H1 (cell line): ENCODE measurements around the gene CCDC7. TPM values are rescaled to one million over a fixed set of nuclear protein-coding genes. Genes with fewer than 3 reads are reported as not detected.

ENCODE experiments used
- CTCF ChIA-PET: fragments of 300-600 bp; sonication (Branson Sonifier 250); formaldehyde crosslinking; loops from one replicate; lab custom pipeline; 2021; ENCODE audit not compliant: partially characterized antibody; lab: Charles Lee
- POLR2A ChIA-PET: fragments of 300-600 bp; sonication (Branson Sonifier 250); formaldehyde crosslinking; loops from one replicate; lab custom pipeline; 2021; ENCODE audit warnings: inconsistent platforms; ENCODE audit not compliant: partially characterized antibody; lab: Charles Lee
- DNase-seq, 2 experiments: peaks; one replicate each; pipeline versions ENCODE4 v3.0.0 to v3.0.0-alpha.2; 2010 to 2022; ENCODE audit warnings: low spot score in 2 of 2, low read depth in 1 of 2, mixed read lengths in 1 of 2
- FAIRE-seq: peaks from 2 replicates; lab custom pipeline; 2011; peaks lifted over from hg19 to GRCh38; lab: Jason Lieb, UNC
- H2AFZ ChIP-seq: 2 replicates; pipeline ENCODE4 v1.8.1; 2012; ENCODE audit warnings: low read length, inconsistent platforms
- H2AK5ac ChIP-seq: 2 replicates; pipeline ENCODE4 v1.6.1; 2013; ENCODE audit warnings: low read depth, low read length
- H2BK120ac ChIP-seq: replicated peaks from 2 replicates; pipeline ENCODE3; 2013; ENCODE audit warnings: low read depth, low read length, inconsistent platforms
- H2BK12ac ChIP-seq: 2 replicates; pipeline ENCODE4 v1.6.1; 2013; ENCODE audit warnings: low read depth, low read length
- H2BK15ac ChIP-seq: 2 replicates; pipeline ENCODE4 v1.6.1; 2013; ENCODE audit warnings: low read length
- H2BK20ac ChIP-seq: 2 replicates; pipeline ENCODE4 v1.6.1; 2013; ENCODE audit warnings: low read length
- H2BK5ac ChIP-seq: 2 replicates; pipeline ENCODE4 v1.6.1; 2013; ENCODE audit warnings: low read depth, low read length
- H3K14ac ChIP-seq: 2 replicates; pipeline ENCODE4 v1.6.1; 2013; ENCODE audit warnings: inconsistent platforms; ENCODE audit not compliant: insufficient read length
- H3K18ac ChIP-seq: 2 replicates; pipeline ENCODE4 v1.6.1; 2013; ENCODE audit warnings: low read length; ENCODE audit errors: extremely low read depth
- H3K23ac ChIP-seq: 2 replicates; pipeline ENCODE4 v1.6.1; 2013; ENCODE audit warnings: inconsistent platforms; ENCODE audit not compliant: insufficient read length
- H3K23me2 ChIP-seq: 2 replicates; pipeline ENCODE4 v1.6.1; 2013; ENCODE audit warnings: low read depth, low read length
- H3K27ac ChIP-seq: 2 replicates; pipeline ENCODE4 v1.6.1; 2011; ENCODE audit warnings: low read depth, low read length, inconsistent platforms
- H3K27me3 ChIP-seq, 4 experiments: replicated peaks in 1 of 4; 1 replicate in 1 of 4; 2 replicates in 3 of 4; pipeline versions ENCODE4 v1.6.1 to v1.8.1; 2011 to 2013; ENCODE audit warnings: low read length in 3 of 4, mild to moderate bottlenecking in 3 of 4, inconsistent platforms in 2 of 4, mixed read lengths in 2 of 4, moderate library complexity in 1 of 4; ENCODE audit not compliant: control insufficient read depth in 3 of 4, insufficient read depth in 3 of 4; ENCODE audit errors: extremely low read depth in 1 of 4
- H3K36me3 ChIP-seq, 4 experiments: 2 replicates each; pipeline versions ENCODE4 v1.6.1 to v1.8.1; 2011 to 2013; ENCODE audit warnings: mild to moderate bottlenecking in 4 of 4, low read length in 3 of 4, moderate library complexity in 2 of 4, control low read depth in 1 of 4, inconsistent platforms in 1 of 4; ENCODE audit not compliant: insufficient read depth in 4 of 4, control insufficient read depth in 2 of 4
- H3K4ac ChIP-seq: replicated peaks from 2 replicates; pipeline ENCODE3; 2013; ENCODE audit warnings: low read length, low read depth, mixed read lengths, inconsistent platforms; ENCODE audit not compliant: insufficient read length
- H3K4me1 ChIP-seq, 4 experiments: replicated peaks in 1 of 4; 1 replicate in 1 of 4; 2 replicates in 3 of 4; pipeline versions ENCODE4 v1.6.1 to v1.8.1; 2011 to 2013; ENCODE audit warnings: low read length in 3 of 4, inconsistent platforms in 2 of 4, mixed read lengths in 1 of 4; ENCODE audit not compliant: insufficient read depth in 4 of 4, control insufficient read depth in 3 of 4
- H3K4me2 ChIP-seq, 2 experiments: 2 replicates each; pipeline versions ENCODE4 v1.6.1 to v1.8.1; 2011 to 2013; ENCODE audit warnings: low read depth in 2 of 2, low read length in 2 of 2, control low read depth in 1 of 2, inconsistent platforms in 1 of 2, mild to moderate bottlenecking in 1 of 2; ENCODE audit not compliant: insufficient read depth in 1 of 2
- H3K4me3 ChIP-seq, 4 experiments: fragments of 200-600, 300-600 bp in 1 of 4; sonication (generic), shearing (Covaris generic), sonication (Bioruptor Twin) in 1 of 4; 2 replicates each; pipeline versions ENCODE4 v1.5.1 to v1.8.1; 2011 to 2016; ENCODE audit warnings: low read length in 4 of 4, low read depth in 3 of 4, control low read depth in 2 of 4, inconsistent platforms in 2 of 4, mild to moderate bottlenecking in 2 of 4, mixed read lengths in 1 of 4, moderate library complexity in 1 of 4; ENCODE audit not compliant: insufficient read depth in 2 of 4; ENCODE audit errors: extremely low read depth in 1 of 4
- H3K56ac ChIP-seq: replicated peaks from 2 replicates; pipeline ENCODE3; 2013; ENCODE audit warnings: low read depth, mild to moderate bottlenecking, mixed read lengths, low read length, inconsistent platforms; ENCODE audit not compliant: insufficient read length
- H3K79me1 ChIP-seq: 2 replicates; pipeline ENCODE4 v1.6.1; 2013; ENCODE audit warnings: low read depth, low read length, control low read depth
- H3K79me2 ChIP-seq, 2 experiments: 2 replicates each; pipeline versions ENCODE4 v1.6.1 to v1.8.1; 2012 to 2013; ENCODE audit warnings: low read length in 2 of 2, mild to moderate bottlenecking in 2 of 2, inconsistent platforms in 1 of 2; ENCODE audit not compliant: insufficient read depth in 2 of 2, control insufficient read depth in 1 of 2
- H3K9ac ChIP-seq, 4 experiments: replicated peaks in 1 of 4; 1 replicate in 1 of 4; 2 replicates in 3 of 4; pipeline versions ENCODE4 v1.6.1 to v1.8.1; 2011 to 2013; ENCODE audit warnings: low read depth in 3 of 4, low read length in 3 of 4, control low read depth in 2 of 4, mild to moderate bottlenecking in 2 of 4, moderate library complexity in 2 of 4, inconsistent platforms in 1 of 4; ENCODE audit errors: extremely low read depth in 1 of 4
- H3K9me3 ChIP-seq, 2 experiments: 2 replicates each; pipeline versions ENCODE4 v1.6.1 to v1.8.1; 2012 to 2013; ENCODE audit warnings: mild to moderate bottlenecking in 2 of 2, moderate library complexity in 2 of 2, control low read depth in 1 of 2, inconsistent platforms in 1 of 2, low read depth in 1 of 2, low read length in 1 of 2, mixed read lengths in 1 of 2; ENCODE audit not compliant: insufficient read depth in 2 of 2
- H4K20me1 ChIP-seq, 2 experiments: replicated peaks in 1 of 2; 2 replicates each; pipeline versions ENCODE3 to v1.8.1; 2011 to 2013; ENCODE audit warnings: inconsistent platforms in 2 of 2, low read length in 2 of 2, mild to moderate bottlenecking in 1 of 2; ENCODE audit not compliant: insufficient read depth in 2 of 2, control insufficient read depth in 1 of 2
- H4K5ac ChIP-seq: 2 replicates; pipeline ENCODE4 v1.6.1; 2013; ENCODE audit warnings: low read length, low read depth, mixed read lengths, inconsistent platforms; ENCODE audit not compliant: insufficient read length
- H4K8ac ChIP-seq: 2 replicates; pipeline ENCODE4 v1.8.0; 2013; ENCODE audit warnings: mild to moderate bottlenecking, moderate library complexity, low read length, inconsistent platforms; ENCODE audit not compliant: insufficient read depth; ENCODE audit errors: extremely low read depth
- H4K91ac ChIP-seq: replicated peaks from 2 replicates; pipeline ENCODE3; 2013; ENCODE audit warnings: low read length, mixed read lengths, inconsistent platforms; ENCODE audit not compliant: insufficient read length
- BRCA1 ChIP-seq: IDR thresholded peaks from 2 replicates; pipeline ENCODE4 v1.6.1; 2012; ENCODE audit warnings: low read depth, low read length, improper control_type of control experiment
- NRF1 ChIP-seq: IDR thresholded peaks from 2 replicates; pipeline ENCODE4 v1.6.1; 2011; ENCODE audit warnings: mild to moderate bottlenecking, low read depth, low read length, improper control_type of control experiment
- POLR2AphosphoS5 ChIP-seq: IDR thresholded peaks from 2 replicates; pipeline ENCODE4 v1.6.1; 2011; ENCODE audit warnings: low read depth, low read length
- RBBP5 ChIP-seq: IDR thresholded peaks from 2 replicates; pipeline ENCODE4 v1.7.1; 2012; ENCODE audit warnings: low read depth, mild to moderate bottlenecking, inconsistent platforms, low read length, moderate library complexity, borderline replicate concordance
- SP4 ChIP-seq: IDR thresholded peaks from 2 replicates; pipeline ENCODE4 v1.6.1; 2012; ENCODE audit warnings: low read length, inconsistent platforms
- TBP ChIP-seq: IDR thresholded peaks from 2 replicates; pipeline ENCODE4 v1.6.1; 2011; ENCODE audit warnings: low read depth, low read length, improper control_type of control experiment
- WGBS, 2 experiments: shearing (Covaris generic) in 1 of 2; methylation state at CpG; one replicate each; pipeline versions ENCODE4 v1.1.6 to v1.1.7; 2013 to 2015; ENCODE audit warnings: low lambda C conversion rate in 2 of 2, mixed read lengths in 2 of 2, inconsistent platforms in 1 of 2, low coverage in 1 of 2, missing lambda C conversion rate in 1 of 2; ENCODE audit not compliant: insufficient replicate concordance in 2 of 2, insufficient coverage in 1 of 2, insufficient read length in 1 of 2; ENCODE audit errors: extremely low coverage in 1 of 2, missing lambda C conversion rate in 1 of 2; 5-methylcytosine and 5-hydroxymethylcytosine counted together
- polyA plus RNA-seq, 7 experiments: library from polyadenylated mRNA; depleted of rRNA in 3 of 7; stranded (reverse) in 5 of 7; unstranded in 2 of 7; fragments of >200 nt in 5 of 7; fragments of 200-250 nt in 2 of 7; gene quantifications; 1 replicate in 5 of 7; 2 replicates in 1 of 7; 4 replicates in 1 of 7; pipeline versions ENCODE4 v1.2.1 to v1.2.3, GENCODE V29; 2011 to 2013; ENCODE audit warnings: missing spikeins in 2 of 7, mixed read lengths in 2 of 7
- total RNA-seq: library from RNA; stranded (reverse); fragmentation: NEBNext Ultra II Directional; extraction: Animal tissue kit (Norgen Biotek cat#: 25700); gene quantifications from 2 replicates; pipeline ENCODE4 v1.2.1, GENCODE V29; 2021

CCDC7 gene
- total and polyA plus RNA-seq, 2 of the 8 experiments (the other 6 are each of a cell fraction or from before 2014, with no cell fraction given): 0.18 to 0.74 TPM

DNA sequence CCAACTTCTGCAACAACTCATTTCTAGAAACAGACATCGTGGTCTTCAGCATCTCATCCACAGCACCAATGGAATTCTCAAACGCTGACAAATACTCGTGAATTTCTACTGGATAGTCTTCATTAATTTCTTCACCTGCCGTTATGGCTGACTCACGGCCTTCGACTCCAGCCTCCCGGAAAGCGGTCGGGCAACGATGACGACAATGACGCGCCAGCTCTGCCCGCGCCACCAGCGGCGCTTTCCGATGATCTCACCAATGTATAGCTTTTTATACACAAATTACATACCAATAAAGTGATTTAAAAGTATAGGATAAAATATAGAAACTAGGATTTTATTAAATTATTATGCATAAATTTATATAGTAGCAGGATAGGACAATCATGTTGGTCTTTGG, 65.7 kb downstream of the CCDC7 start:
- no peaks in the 10 kb centered on the region for H3K79me1 ChIP-seq
- H3K14ac ChIP-seq: no peak overlapping the region
- ChIA-PET CTCF (no interaction called here), POLR2A (no interaction called here)
- H4K5ac ChIP-seq: no peak overlapping the region
- no peak overlapping the region for H3K4me2 ChIP-seq
- TF ChIP-seq NRF1: no peak
- TF ChIP-seq POLR2AphosphoS5: no peak
- no peak for TF ChIP-seq TBP
- no peak for TF ChIP-seq BRCA1
- no peak for TF ChIP-seq SP4
- no peak for TF ChIP-seq RBBP5
- no peak overlapping the region for H3K27ac ChIP-seq
- H3K4ac ChIP-seq: no peak overlapping the region
- H3K18ac ChIP-seq: no peak overlapping the region
- no peak overlapping the region for H2AK5ac ChIP-seq
- H3K23ac ChIP-seq: no peak overlapping the region
- no peak overlapping the region for H3K56ac ChIP-seq
- 88% methylated on average over 18 of the region's 18 CpGs; no CpG with 5 or more reads in 1 of the 2 experiments for WGBS, 2 experiments
- H3K4me1 ChIP-seq: no peaks in the 10 kb centered on the region
- DNase-seq (no peak), FAIRE-seq (no peak)
- H3K36me3 ChIP-seq: no peaks in the 10 kb centered on the region
- H2BK15ac ChIP-seq: no peak overlapping the region
- H3K9me3 ChIP-seq: peaks cover 0 to 11% of the 10 kb centered on the region in 2 experiments; a peak in 2 of 4 replicates
- no peaks in the 10 kb centered on the region for H4K20me1 ChIP-seq
- no peak overlapping the region for H2BK20ac ChIP-seq
- no peak overlapping the region for H2BK5ac ChIP-seq
- H2AFZ ChIP-seq: no peak overlapping the region
- H2BK12ac ChIP-seq: no peak overlapping the region
- H4K8ac ChIP-seq: no peak overlapping the region
- H4K91ac ChIP-seq: no peak overlapping the region
- no peak overlapping the region for H3K9ac ChIP-seq
- H3K79me2 ChIP-seq: no peaks in the 10 kb centered on the region
- no peak overlapping the region for H2BK120ac ChIP-seq
- no peak overlapping the region for H3K4me3 ChIP-seq
- no peaks in the 10 kb centered on the region for H3K23me2 ChIP-seq
- H3K27me3 ChIP-seq: no peaks in the 10 kb centered on the region
